K562 (cell line): ENCODE measurements around the gene AIF1. TPM values are rescaled to one million over a fixed set of nuclear protein-coding genes. Genes with fewer than 3 reads are reported as not detected.

ENCODE experiments used
- ATAC-seq: fragments of 200-7000 bp; cut with Tn5 transposase; 3 replicates; pipeline ENCODE4 v1.9.1; 2020; ENCODE audit warnings: moderate library complexity
- BruUV-seq: library from RNA; stranded (reverse); fragments of 400-500 nt; replicated peaks from 2 replicates; lab custom pipeline; 2021; lab: Mats Ljungman, UMichigan
- CTCF ChIA-PET: fragments of 300-600 bp; formaldehyde crosslinking; extraction: SDS; loops from one replicate; lab custom pipeline; 2021; ENCODE audit warnings: low intra/inter-chr PET ratio; lab: Yijun Ruan, JAX
- POLR2A ChIA-PET: fragments of 300-600, 350-650 bp; sonication (Branson Sonifier 250); formaldehyde crosslinking; extraction: SDS; loops from one replicate; lab custom pipeline; 2021; ENCODE audit warnings: antibody characterized with exemption, inconsistent platforms; lab: Yijun Ruan, JAX
- DNase-seq, 4 experiments: peaks; one replicate each; pipeline versions ENCODE4 v3.0.0 to v3.0.0-alpha.2; 2011 to 2018; ENCODE audit warnings: low spot score in 3 of 4, mixed read lengths in 3 of 4; ENCODE audit errors: extremely low read depth in 1 of 4
- FAIRE-seq: peaks from 2 replicates; lab custom pipeline; 2011; peaks lifted over from hg19 to GRCh38; lab: Jason Lieb, UNC
- H2AFZ ChIP-seq: 2 replicates; pipeline ENCODE4 v1.6.0; 2011; ENCODE audit warnings: low read depth, low read length, control low read depth, inconsistent platforms
- H3K27ac ChIP-seq: fragments of 200-600 bp; 3 replicates; pipeline ENCODE4 v1.8.0; 2011; ENCODE audit warnings: low read depth, mild to moderate bottlenecking, control low read depth, inconsistent platforms, low read length, moderate library complexity, mixed read lengths; ENCODE audit errors: extremely low read depth
- H3K27me3 ChIP-seq, 2 experiments: fragments of 300-600 bp in 1 of 2; 2 replicates in 1 of 2; 3 replicates in 1 of 2; pipeline versions ENCODE4 v1.6.0 to v1.8.0; 2011; ENCODE audit warnings: inconsistent platforms in 2 of 2, low read length in 2 of 2, mild to moderate bottlenecking in 1 of 2, mixed read lengths in 1 of 2, moderate library complexity in 1 of 2; ENCODE audit not compliant: control insufficient read depth in 2 of 2, insufficient read depth in 2 of 2
- H3K36me3 ChIP-seq: fragments of 300-600 bp; 3 replicates; pipeline ENCODE4 v1.8.0; 2011; ENCODE audit warnings: mild to moderate bottlenecking, low read length, inconsistent platforms; ENCODE audit not compliant: control insufficient read depth, insufficient read depth
- H3K4me1 ChIP-seq, 2 experiments: fragments of 200-600 bp in 1 of 2; replicated peaks in 1 of 2; 2 replicates in 1 of 2; 3 replicates in 1 of 2; pipeline versions ENCODE4 v1.5.1 to v1.8.0; 2011; ENCODE audit warnings: inconsistent platforms in 2 of 2, low read length in 2 of 2, mild to moderate bottlenecking in 1 of 2, mixed read lengths in 1 of 2, moderate library complexity in 1 of 2; ENCODE audit not compliant: control insufficient read depth in 2 of 2, insufficient read depth in 2 of 2
- H3K4me2 ChIP-seq: 2 replicates; pipeline ENCODE4 v1.6.1; 2011; ENCODE audit warnings: low read length, control low read depth, inconsistent platforms, mixed read lengths; ENCODE audit not compliant: insufficient read depth
- H3K4me3 ChIP-seq: fragments of 200-600 bp; sonication (generic), shearing (Covaris generic); 2 replicates; pipeline ENCODE4 v1.5.1; 2016; ENCODE audit warnings: control low read depth, inconsistent platforms
- H3K79me2 ChIP-seq: fragments of 200-600 bp; 3 replicates; pipeline ENCODE4 v1.8.0; 2011; ENCODE audit warnings: low read length, inconsistent platforms; ENCODE audit not compliant: control insufficient read depth, insufficient read depth
- H3K9ac ChIP-seq, 2 experiments: 2 replicates each; pipeline versions ENCODE4 v1.6.0 to v1.6.1; 2011; ENCODE audit warnings: low read depth in 2 of 2, low read length in 2 of 2, control low read depth in 1 of 2, inconsistent platforms in 1 of 2, mild to moderate bottlenecking in 1 of 2, mixed read lengths in 1 of 2; ENCODE audit not compliant: insufficient read depth in 1 of 2
- H3K9me1 ChIP-seq: one replicate; pipeline ENCODE4 v1.6.0; 2011; ENCODE audit warnings: inconsistent platforms, mild to moderate bottlenecking, low read length, moderate library complexity; ENCODE audit not compliant: control insufficient read depth, insufficient read depth
- H3K9me3 ChIP-seq: replicated peaks from 2 replicates; pipeline ENCODE4 v1.5.1; 2011; ENCODE audit warnings: low read depth, low read length, inconsistent platforms; ENCODE audit not compliant: control insufficient read depth, insufficient read depth
- H4K20me1 ChIP-seq: replicated peaks from 2 replicates; pipeline ENCODE4 v1.6.1; 2011; ENCODE audit warnings: low read length, inconsistent platforms, mixed read lengths; ENCODE audit not compliant: control insufficient read depth, insufficient read depth
- BCLAF1 ChIP-seq, 2 experiments: fragments of 450-650 bp in 1 of 2; IDR thresholded peaks; 2 replicates each; pipeline ENCODE4 v1.6.1; 2011 to 2017; ENCODE audit warnings: low read depth in 2 of 2, antibody characterized with exemption in 1 of 2, borderline replicate concordance in 1 of 2, low read length in 1 of 2, mild to moderate bottlenecking in 1 of 2, mixed read lengths in 1 of 2; ENCODE audit not compliant: control insufficient read depth in 1 of 2
- CSDE1 ChIP-seq, 2 experiments: fragments of 450-650 bp; IDR thresholded peaks; 2 replicates each; pipeline ENCODE4 v1.6.1; 2016; ENCODE audit warnings: mild to moderate bottlenecking in 1 of 2
- DDX20 ChIP-seq: fragments of 450-650 bp; IDR thresholded peaks from 2 replicates; pipeline ENCODE4 v1.6.1; 2016; ENCODE audit warnings: missing genetic modification characterization, low read depth, mild to moderate bottlenecking, missing compliant biosample characterization, moderate library complexity
- HMBOX1 ChIP-seq: sonication (generic); IDR thresholded peaks from 2 replicates; pipeline ENCODE4 v1.6.1; 2016
- MAFF ChIP-seq: IDR thresholded peaks from 2 replicates; pipeline ENCODE4 v1.6.1; 2012; ENCODE audit warnings: low read length, improper control_type of control experiment
- SFPQ ChIP-seq: fragments of 200-400 bp; formaldehyde crosslinking; IDR thresholded peaks from 2 replicates; pipeline ENCODE4 v1.6.1; 2017; ENCODE audit warnings: mild to moderate bottlenecking, low read depth, low read length, moderate library complexity
- TEAD1 ChIP-seq, 2 experiments: fragments of 450-650 bp in 1 of 2; sonication (generic) in 1 of 2; formaldehyde crosslinking; IDR thresholded peaks; 2 replicates each; pipeline versions ENCODE4 v1.4.0 to v1.8.0; 2020 to 2022; ENCODE audit warnings: mild to moderate bottlenecking in 2 of 2, missing genetic modification reagents in 1 of 2
- WGBS: fragments of 100-300 bp; shearing (Covaris generic); methylation state at CpG from one replicate; pipeline ENCODE4 v1.1.6; 2016; ENCODE audit warnings: low coverage, mixed read lengths; ENCODE audit not compliant: insufficient coverage; ENCODE audit errors: missing lambda C conversion rate; 5-methylcytosine and 5-hydroxymethylcytosine counted together
- in situ Hi-C: fragments of 300-500 bp; cut with MboI; formaldehyde crosslinking; loops from 4 replicates; pipeline ENCODE4 v1.15.0; 2018; ENCODE audit warnings: inconsistent platforms, mixed read lengths
- intact Hi-C: fragments of 100-400 bp; cut with micrococcal nuclease; formaldehyde crosslinking; loops from 2 replicates; pipeline ENCODE4 v1.14.2; 2022
- polyA plus RNA-seq, 8 experiments: library from polyadenylated mRNA; depleted of rRNA in 4 of 8; stranded (reverse) in 5 of 8; unstranded in 3 of 8; fragments of >200 nt; fragmentation: Nextera tagmentation in 2 of 8; fragmentation: Illumina TruSeq in 1 of 8; extraction: Ambion mirVana in 2 of 8; extraction: Trizol in 1 of 8; gene quantifications; 2 replicates each; pipeline versions ENCODE4 v1.2.1 to v1.2.3, GENCODE V29; 2011 to 2014; ENCODE audit warnings: inconsistent platforms in 1 of 8, missing spikeins in 1 of 8
- total RNA-seq, 7 experiments: library from RNA; depleted of rRNA in 6 of 7; stranded (reverse); fragments of >200 nt in 6 of 7; fragmentation: Illumina TruSeq in 2 of 7; extraction: Trizol in 2 of 7; gene quantifications; 2 replicates each; pipeline versions ENCODE4 v1.2.1 to v1.2.3, GENCODE V29; 2011 to 2021; ENCODE audit warnings: low replicate concordance in 1 of 7

Gene AIF1
- total and polyA plus RNA-seq, 9 of the 15 experiments (the other 6 are each of a cell fraction or from before 2014, with no cell fraction given), result 9.4 to 33.4 (median 19.4) TPM

- TF ChIP-seq SFPQ (no peak), HMBOX1 (no peak), MAFF (no peak)
Measured at GRCh38 chr6:31617010-31617409, 2.0 kb downstream of the AIF1 start (continued).

GRCh38 chr6:31619805-31620585 is 5.0 kb downstream of the AIF1 start:
- peaks cover 18% of the 10 kb centered on the region; the same call in 1 of the 2 replicates for H4K20me1 ChIP-seq
- peaks cover 12% of the 10 kb centered on the region for H3K9me1 ChIP-seq
- in situ Hi-C loops, result no loop called here
- peak; percentile 92 for ATAC-seq
- ChIA-PET POLR2A (interaction anchor here (0.7 to 12.4 kb wide), 17 partner anchors 10 to 214 kb away, joined by 3 to 274 read pairs (median 4); partner anchors contain the start of genes BAG6, DDX39B, GPANK1 and HSPA1B), CTCF (no interaction called here)
- H2AFZ ChIP-seq, result peak overlapping the region; percentile 97
- BruUV-seq, result TSS peak; percentile 98
- H3K27ac ChIP-seq, result peak overlapping the region; percentile 98
- peak; percentile 95 for FAIRE-seq
- peaks cover 28 to 37% of the 10 kb centered on the region in 2 experiments for H3K4me1 ChIP-seq
- DNase-seq, result peak; percentile 93 to 100 (median 97)
- peak overlapping the region; percentile 90 for H3K9ac ChIP-seq
- peak overlapping the region; percentile 87 for H3K4me2 ChIP-seq
- H3K9me3 ChIP-seq, result no peaks in the 10 kb centered on the region
- intact Hi-C loops, result loop anchor here (1.0 kb wide), 2 partner anchors 45 to 73 kb away; partner anchors contain the start of gene NFKBIL1
- peaks cover 41% of the 10 kb centered on the region for H3K36me3 ChIP-seq
- 0% methylated on average over 49 of the region's 50 CpGs for WGBS
- H3K27me3 ChIP-seq, result no peaks in the 10 kb centered on the region
- H3K79me2 ChIP-seq, result peaks cover 42% of the 10 kb centered on the region
- peak overlapping the region; percentile 96 for H3K4me3 ChIP-seq
- TF ChIP-seq DDX20 (no peak), TEAD1 (CRISPR knock-in tag; IDR thresholded peaks at IDR 0.05) (peak in 1 of 2 experiments; percentile 98; a peak in 2 of 4 replicates), CSDE1 (IDR thresholded peaks at IDR 0.05) (peak in 1 of 2 experiments; percentile 74; a peak in 2 of 4 replicates), BCLAF1 (IDR thresholded peaks at IDR 0.05; ENCODE audit: borderline replicate concordance in 1 of 2, control insufficient read depth in 1 of 2, low read depth in 2 of 2, low read length in 1 of 2) (0 out of 4 replicates have a peak, but pooled peaks of 1 of the 2 experiments have one; percentile 75)
